ENCODE measurements around the gene CERKL.

DNA sequence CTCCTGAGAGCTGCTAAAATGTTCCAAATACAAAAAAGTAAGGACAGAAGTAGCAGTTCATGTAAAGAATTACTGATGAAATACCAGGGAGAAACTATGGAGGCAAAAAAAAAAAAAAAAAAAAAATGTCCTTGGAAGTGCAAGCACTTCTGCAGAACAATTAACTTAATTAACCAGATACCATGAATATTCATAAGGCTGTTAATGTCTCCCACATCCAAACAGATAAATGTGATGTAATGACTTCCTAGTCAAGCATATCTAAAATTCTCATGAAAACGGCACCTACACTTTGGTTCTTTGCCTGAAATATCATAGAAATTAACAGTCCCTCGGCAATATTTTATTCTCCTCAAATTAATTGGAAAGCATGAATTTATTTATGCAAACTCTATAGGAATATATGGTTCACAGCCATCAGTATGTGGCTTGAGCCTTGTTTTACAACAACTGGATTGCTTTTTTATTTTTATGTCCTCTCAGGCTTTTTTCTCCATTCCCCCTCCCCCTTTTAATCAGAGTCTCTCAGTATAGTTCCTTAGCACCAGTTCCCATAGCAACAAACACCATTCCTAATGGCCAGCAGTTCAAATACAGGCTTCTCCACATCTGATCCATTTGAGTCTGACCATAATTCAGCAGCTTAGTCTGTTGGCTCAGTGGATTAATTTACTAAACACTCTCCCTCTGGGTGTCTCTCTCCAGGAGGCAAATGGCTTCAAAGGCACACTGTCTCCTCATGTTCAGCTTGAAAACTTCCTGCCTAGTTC, 102.7 kb downstream of the CERKL start:
- no peak for TF ChIP-seq MAX (IDR thresholded peaks at IDR 0.05)
- no peak for TF ChIP-seq YY1 (IDR thresholded peaks at IDR 0.05; ENCODE audit: low read depth)
- TF ChIP-seq EGR1 (IDR thresholded peaks at IDR 0.05): no peak
- TF ChIP-seq REST (IDR thresholded peaks at IDR 0.05; ENCODE audit: low read depth): no peak
- no peak for TF ChIP-seq TAF1 (IDR thresholded peaks at IDR 0.05; ENCODE audit: low read depth)
- no peak for TF ChIP-seq EP300 (IDR thresholded peaks at IDR 0.05; ENCODE audit: borderline replicate concordance)
- TF ChIP-seq USF1 (IDR thresholded peaks at IDR 0.05): no peak
- TF ChIP-seq ZBTB7A (IDR thresholded peaks at IDR 0.05; ENCODE audit: low read depth): no peak
- TF ChIP-seq CEBPB (IDR thresholded peaks at IDR 0.05): no peak
- TF ChIP-seq RAD21 (IDR thresholded peaks at IDR 0.05; ENCODE audit: low read depth): no peak
- no peak for TF ChIP-seq TEAD4 (IDR thresholded peaks at IDR 0.05)
